ENCODE data around the gene ROR1. TPM values are rescaled to one million over a fixed set of nuclear protein-coding genes. Genes with fewer than 3 reads are reported as not detected.

ROR1 gene
- total and polyA plus RNA-seq, 8 donors = 1.4 to 37.3 (median 14.6) TPM

- WGBS, 5 donors = 66 to 87% (median 76%) methylated on average over 7 to 8 of the region's 8 CpGs
Observed at GRCh38 chr1:64077281-64077940, 303.6 kb downstream of the ROR1 start.

GRCh38 chr1:64080941-64081562 lies 307.2 kb downstream of the ROR1 start:
- WGBS, 5 donors = 88 to 98% (median 93%) methylated on average over 3 of the region's 3 CpGs
- Histone ChIP-seq H3K4me1 (peaks cover 0 to 14% (median 3%) of the 10 kb centered on the region in 4 donors), H3K9me3 (no peaks in the 10 kb centered on the region), H3K4me3 (no peak overlapping the region), H3K36me3 (no peaks in the 10 kb centered on the region), H3K27me3 (no peaks in the 10 kb centered on the region), H3K27ac (no peak overlapping the region)
- intact Hi-C loops (cut with DNase I; ENCODE audit: low total_unique reads) = no loop called here
- DNase-seq = no peak
- no peak for TF ChIP-seq POLR2AphosphoS5 (IDR thresholded peaks at IDR 0.05)
- no peak for TF ChIP-seq CTCF (IDR thresholded peaks at IDR 0.05)
- TF ChIP-seq EP300 (IDR thresholded peaks at IDR 0.05) = no peak
- TF ChIP-seq POLR2A (IDR thresholded peaks at IDR 0.05) = no peak

More at GRCh38 chr1:64077281-64077940, 303.6 kb downstream of the ROR1 start:
- Histone ChIP-seq H3K9me3 (no peaks in the 10 kb centered on the region), H3K27me3 (no peaks in the 10 kb centered on the region), H3K27ac (no peak overlapping the region), H3K4me1 (peaks cover 11 to 29% (median 20%) of the 10 kb centered on the region in 4 donors), H3K4me3 (no peak overlapping the region), H3K36me3 (no peaks in the 10 kb centered on the region)
- TF ChIP-seq POLR2AphosphoS5 (IDR thresholded peaks at IDR 0.05) (no peak), POLR2A (IDR thresholded peaks at IDR 0.05) (no peak), CTCF (IDR thresholded peaks at IDR 0.05) (no peak), EP300 (IDR thresholded peaks at IDR 0.05) (no peak)
- peak in 1 of 2 donors; percentile 39 for DNase-seq
- intact Hi-C loops (cut with DNase I; ENCODE audit: low total_unique reads) = no loop called here

DNA sequence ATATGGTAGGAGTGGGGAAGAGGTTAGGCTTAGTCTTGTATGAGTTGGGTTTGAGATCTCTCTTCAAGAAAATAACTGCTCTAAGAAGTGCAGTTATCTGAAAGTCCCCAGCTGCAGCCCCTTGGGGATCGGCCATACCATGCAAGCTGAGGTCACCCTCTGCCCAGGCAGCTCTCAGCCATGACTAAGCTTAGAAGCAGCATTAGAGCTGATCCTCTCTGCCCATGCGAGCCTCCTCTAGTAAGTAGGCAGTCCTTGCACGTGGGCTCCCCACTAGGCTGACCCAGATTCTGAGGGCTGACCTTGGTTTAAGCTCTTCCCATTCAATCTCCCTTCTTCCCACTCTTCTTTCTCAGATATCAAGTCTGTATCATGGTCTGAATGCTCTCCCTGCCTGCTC lies 308.6 kb downstream of the ROR1 start:
- Histone ChIP-seq H3K27me3 (no peaks in the 10 kb centered on the region), H3K27ac (no peak overlapping the region), H3K9me3 (no peaks in the 10 kb centered on the region), H3K4me1 (peaks cover 0 to 18% (median 3%) of the 10 kb centered on the region in 4 donors), H3K4me3 (no peak overlapping the region), H3K36me3 (no peaks in the 10 kb centered on the region)
- WGBS, 5 donors = 61 to 87% (median 84%) methylated on average over 3 of the region's 3 CpGs
- intact Hi-C loops (cut with DNase I; ENCODE audit: low total_unique reads) = no loop called here
- no peak for DNase-seq
- no peak for TF ChIP-seq POLR2AphosphoS5 (IDR thresholded peaks at IDR 0.05)
- no peak for TF ChIP-seq CTCF (IDR thresholded peaks at IDR 0.05)
- TF ChIP-seq EP300 (IDR thresholded peaks at IDR 0.05) = no peak
- no peak for TF ChIP-seq POLR2A (IDR thresholded peaks at IDR 0.05)

- intact Hi-C loops (cut with DNase I; ENCODE audit: low total_unique reads) = no loop called here
- TF ChIP-seq POLR2A (IDR thresholded peaks at IDR 0.05) = no peak
- no peak for TF ChIP-seq EP300 (IDR thresholded peaks at IDR 0.05)
- H3K27me3 ChIP-seq = no peaks in the 10 kb centered on the region
- WGBS, 5 donors = 87 to 96% (median 91%) methylated on average over 2 of the region's 2 CpGs
- no peak overlapping the region for H3K27ac ChIP-seq
- H3K36me3 ChIP-seq = no peaks in the 10 kb centered on the region
- H3K9me3 ChIP-seq = no peaks in the 10 kb centered on the region
- H3K4me1 ChIP-seq = peaks cover 0 to 22% (median 3%) of the 10 kb centered on the region in 4 donors
- DNase-seq = no peak
- H3K4me3 ChIP-seq = no peak overlapping the region
Observed at GRCh38 chr1:64084451-64084850, 310.6 kb downstream of the ROR1 start.

DNA sequence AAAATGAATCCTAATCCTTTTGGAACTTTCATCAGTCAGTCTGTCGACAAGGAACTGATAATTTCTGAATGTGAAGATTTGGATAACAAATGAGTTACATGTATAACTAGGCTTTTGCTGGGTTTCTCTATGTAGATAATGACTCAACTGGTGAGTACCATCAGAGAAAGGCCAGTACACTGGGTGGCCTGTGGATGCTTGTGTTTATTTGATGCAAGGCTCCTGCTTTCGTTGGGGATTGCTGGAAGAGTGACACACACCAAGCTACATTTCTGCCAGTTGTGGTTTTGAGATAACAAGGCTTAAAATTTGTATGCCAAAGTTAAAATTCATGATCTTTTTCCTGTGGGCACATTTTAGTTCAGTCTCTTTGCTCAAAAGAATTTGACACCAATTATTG lies 314.0 kb downstream of the ROR1 start:
- Histone ChIP-seq H3K4me1 (peaks cover 0 to 25% (median 2%) of the 10 kb centered on the region in 4 donors), H3K27ac (no peak overlapping the region), H3K36me3 (no peaks in the 10 kb centered on the region), H3K9me3 (no peaks in the 10 kb centered on the region), H3K4me3 (no peak overlapping the region), H3K27me3 (no peaks in the 10 kb centered on the region)
- DNase-seq = no peak
- intact Hi-C loops (cut with DNase I; ENCODE audit: low total_unique reads) = no loop called here
- no peak for TF ChIP-seq EP300 (IDR thresholded peaks at IDR 0.05)
- no peak for TF ChIP-seq POLR2A (IDR thresholded peaks at IDR 0.05)
- 16 to 36% (median 26%) methylated on average over 2 of the region's 2 CpGs for WGBS, 5 donors
